K562 (cell line): ENCODE measurements around the gene B4GALNT4.

Experiments
- ARHGAP35 ChIP-seq: fragments of 450-650 bp; IDR thresholded peaks from 2 replicates; pipeline ENCODE4 v1.6.1; 2018; ENCODE audit not compliant: partially characterized antibody
- CTCF ChIP-seq, 3 experiments: IDR thresholded peaks in 2 of 3; conservative IDR thresholded peaks in 1 of 3; 2 replicates each; pipeline ENCODE4 v1.5.1; 2011 to 2012; ENCODE audit warnings: low read length in 3 of 3, mild to moderate bottlenecking in 3 of 3, control low read depth in 2 of 3, improper control_type of control experiment in 1 of 3, inconsistent platforms in 1 of 3, low read depth in 1 of 3, mixed read lengths in 1 of 3, moderate library complexity in 1 of 3; ENCODE audit not compliant: insufficient read depth in 2 of 3
- FOXA3 ChIP-seq, 2 experiments: fragments of 450-650 bp in 1 of 2; sonication (generic) in 1 of 2; formaldehyde crosslinking; IDR thresholded peaks in 1 of 2; conservative IDR thresholded peaks in 1 of 2; 2 replicates each; pipeline versions ENCODE4 v1.4.0 to v1.8.0; 2020 to 2022; ENCODE audit warnings: mild to moderate bottlenecking in 2 of 2, missing genetic modification reagents in 1 of 2
- REST ChIP-seq, 2 experiments: fragments of 450-650 bp; formaldehyde crosslinking in 1 of 2; IDR thresholded peaks; 2 replicates each; pipeline versions ENCODE4 v1.4.0 to v1.6.1; 2014 to 2020; ENCODE audit warnings: mild to moderate bottlenecking in 2 of 2, borderline replicate concordance in 1 of 2, low read depth in 1 of 2
- ZFP1 ChIP-seq: fragments of 450-650 bp; formaldehyde crosslinking; IDR thresholded peaks from 2 replicates; pipeline ENCODE4 v1.4.0; 2020; ENCODE audit warnings: mild to moderate bottlenecking, mixed read lengths
- ZNF140 ChIP-seq: fragments of 250-450 bp; sonication (Bioruptor Pico); IDR thresholded peaks from 2 replicates; pipeline ENCODE4 v1.8.0; 2021; ENCODE audit warnings: moderate library complexity, mild to moderate bottlenecking, inconsistent platforms
- ZNF184 ChIP-seq: sonication (generic); formaldehyde crosslinking; IDR thresholded peaks from 2 replicates; pipeline ENCODE4 v1.5.0; 2020; ENCODE audit warnings: missing genetic modification reagents

GRCh38 chr11:369336-370018, at the start of gene B4GALNT4:
- no peak for TF ChIP-seq ARHGAP35
- TF ChIP-seq CTCF (IDR thresholded peaks at IDR 0.05 in 2 of 3, conservative IDR thresholded peaks at IDR 0.05 in 1 of 3; ENCODE audit: insufficient read depth in 2 of 3, low read depth in 1 of 3, low read length in 3 of 3): no peak
- TF ChIP-seq REST (IDR thresholded peaks at IDR 0.05; ENCODE audit: borderline replicate concordance): no peak
- TF ChIP-seq REST (CRISPR knock-in tag; IDR thresholded peaks at IDR 0.05; ENCODE audit: low read depth): no peak
- no peak for TF ChIP-seq ZFP1 (CRISPR knock-in tag)
- no peak for TF ChIP-seq ZNF184
- no peak for TF ChIP-seq FOXA3 (CRISPR knock-in tag; conservative IDR thresholded peaks at IDR 0.05 in 1 of 2, IDR thresholded peaks at IDR 0.05 in 1 of 2)
- TF ChIP-seq ZNF140 (CRISPR knock-in tag): no peak
